ENCODE measurements around the gene PTGR2.
"Not testable (repeated sequence)": the region's sequence is repeated elsewhere in the genome, so short reads cannot be mapped to it uniquely, and the experiment has no call there.

The PTGR2 gene

GRCh38 chr14:73833530-73834260 is 17.9 kb upstream of the PTGR2 start:
- no peak for DNase-seq

- DNase-seq, result no peak
These were observed 17.4 kb upstream of the PTGR2 start for GRCh38 chr14:73834261-73834625.

- DNase-seq, result not testable (repeated sequence)
These were observed 13.2 kb upstream of the PTGR2 start for GRCh38 chr14:73838293-73839034.

GRCh38 chr14:73842201-73842600 is 9.4 kb upstream of the PTGR2 start:
- no peak for DNase-seq

GRCh38 chr14:73842851-73843250 is 8.8 kb upstream of the PTGR2 start:
- DNase-seq, result no peak

- DNase-seq, result no peak
These were observed 8.3 kb upstream of the PTGR2 start for GRCh38 chr14:73843296-73843695.

- no peak for DNase-seq
These were observed 4.7 kb upstream of the PTGR2 start for GRCh38 chr14:73846947-73847346.

GRCh38 chr14:73851000-73851399 is 631 bp upstream of the PTGR2 start:
- DNase-seq, result no peak

- DNase-seq, result no peak
These were observed 7.5 kb downstream of the PTGR2 start for GRCh38 chr14:73859145-73859544.

GRCh38 chr14:73861073-73861472 is 9.4 kb downstream of the PTGR2 start:
- DNase-seq, result no peak

- no peak for DNase-seq
These were observed 10.8 kb downstream of the PTGR2 start for GRCh38 chr14:73862480-73862879.

- DNase-seq, result no peak
These were observed 11.6 kb downstream of the PTGR2 start for GRCh38 chr14:73863209-73863608.

GRCh38 chr14:73865534-73866113 is 14.0 kb downstream of the PTGR2 start:
- no peak for DNase-seq

GRCh38 chr14:73869754-73870153 is 18.1 kb downstream of the PTGR2 start:
- DNase-seq, result not testable (repeated sequence)

- DNase-seq, result no peak
These were observed 19.0 kb downstream of the PTGR2 start for GRCh38 chr14:73870525-73871235.

GRCh38 chr14:73873660-73874059 is 22.0 kb downstream of the PTGR2 start:
- DNase-seq, result no peak

- DNase-seq, result no peak
These were observed 26.2 kb downstream of the PTGR2 start for GRCh38 chr14:73877790-73878189.

GRCh38 chr14:73878436-73878835 is 26.8 kb downstream of the PTGR2 start:
- no peak for DNase-seq

- no peak for DNase-seq
These were observed 27.4 kb downstream of the PTGR2 start for GRCh38 chr14:73879027-73879426.

- no peak for DNase-seq
These were observed 33.0 kb downstream of the PTGR2 start for GRCh38 chr14:73884438-73885190.

GRCh38 chr14:73886449-73887317 is 35.1 kb downstream of the PTGR2 start, which contains the start of gene ZNF410:
TSS of gene ZNF410 (plus strand) at chr14:73886859. CDS start at chr14:73892176, 5,317 bp downstream.
- DNase-seq, result peak; percentile 97

- DNase-seq, result no peak
These were observed 35.6 kb downstream of the PTGR2 start for GRCh38 chr14:73887318-73887616.

All from activated CD4-positive, alpha-beta T cell treated with anti-CD3 and anti-CD28 coated beads, Interleukin-10, Interleukin-2, amounts not matched to agents 100 ng/mL and 50 ng/mL, durations not matched to agents 16 hours and 8 hours (primary cell).